Gastrocnemius medialis (tissue), 4 donors: ENCODE results near the gene MADCAM1. TPM values are rescaled to one million over a fixed set of nuclear protein-coding genes. Genes with fewer than 3 reads are reported as not detected.

Experiments
- ATAC-seq, 2 donors: fragments of 150-250 bp; one replicate each; pipeline ENCODE4 v1.9.1; 2016
- DNase-seq, 2 donors: peaks; one replicate each; pipeline ENCODE4 v3.0.0-alpha.2; 2019
- H3K27ac ChIP-seq, 4 donors: fragments of 200-600 bp; sonication (generic); 1 replicate in 1 of 4; 2 replicates in 3 of 4; pipeline ENCODE4 v1.5.1; 2016 to 2018; ENCODE audit warnings: mild to moderate bottlenecking in 2 of 4, moderate library complexity in 1 of 4
- H3K27me3 ChIP-seq, 3 donors: fragments of 200-600 bp; sonication (generic) in 2 of 3; 1 replicate in 1 of 3; 2 replicates in 2 of 3; pipeline versions ENCODE4 v1.5.1 to v1.6.0; 2016 to 2019; ENCODE audit warnings: mild to moderate bottlenecking in 1 of 3, moderate library complexity in 1 of 3
- H3K36me3 ChIP-seq, 2 donors: fragments of 200-600 bp; sonication (generic) in 1 of 2; one replicate each; pipeline ENCODE4 v1.5.1; 2017 to 2018
- H3K4me1 ChIP-seq, 2 donors: fragments of 200-600 bp; sonication (generic) in 1 of 2; one replicate each; pipeline ENCODE4 v1.5.1; 2016 to 2017; ENCODE audit warnings: mild to moderate bottlenecking in 2 of 2
- H3K4me3 ChIP-seq, 4 donors: fragments of 200-600 bp; sonication (generic) in 3 of 4; 1 replicate in 1 of 4; 2 replicates in 3 of 4; pipeline ENCODE4 v1.5.1; 2016 to 2019; ENCODE audit warnings: mild to moderate bottlenecking in 2 of 4
- H3K9me3 ChIP-seq, 3 donors: fragments of 200-600 bp; sonication (generic) in 2 of 3; 1 replicate in 1 of 3; 2 replicates in 2 of 3; pipeline ENCODE4 v1.5.1; 2016 to 2019
- CTCF ChIP-seq, 5 experiments: fragments of 450-650 bp in 3 of 5; fragments of 200-600 bp in 2 of 5; sonication (generic) in 2 of 5; IDR thresholded peaks in 4 of 5; conservative IDR thresholded peaks in 1 of 5; 1 replicate in 4 of 5; 2 replicates in 1 of 5; pipeline ENCODE4 v1.5.1; 2016 to 2019; ENCODE audit warnings: antibody characterized with exemption in 5 of 5, mild to moderate bottlenecking in 3 of 5, moderate library complexity in 3 of 5
- POLR2A ChIP-seq, 2 donors: fragments of 450-650 bp; IDR thresholded peaks; one replicate each; pipeline ENCODE4 v1.6.1; 2017; ENCODE audit warnings: antibody characterized with exemption in 2 of 2, mild to moderate bottlenecking in 2 of 2, moderate library complexity in 2 of 2
- in situ Hi-C, 4 donors: fragments of 200-750 bp; cut with MboI; loops; one replicate each; pipeline versions ENCODE4 v1.15.0 to v1.8.0; 2017; ENCODE audit warnings: low sequenced_read_pairs in 4 of 4
- intact Hi-C: fragments of 100-400 bp; cut with DNase I; formaldehyde crosslinking; loops from one replicate; pipeline ENCODE4 v1.15.1; 2023; ENCODE audit warnings: low total_unique reads
- total RNA-seq, 4 donors: library from RNA; depleted of rRNA; stranded (reverse); fragments of >200 nt; gene quantifications; one replicate each; pipeline versions ENCODE4 v1.1.0 to v1.2.3, GENCODE V29; 2016

Gene MADCAM1
- total RNA-seq, 4 donors from 2014 or later, result 0.18 TPM; not detected in 3

GRCh38 chr19:540867-541637 lies 44.8 kb downstream of the MADCAM1 start:
- DNase-seq (no peak), ATAC-seq (no peak)
- intact Hi-C loops (no loop called here), in situ Hi-C loops (no loop called here)
- Histone ChIP-seq H3K9me3 (no peaks in the 10 kb centered on the region), H3K4me1 (no peaks in the 10 kb centered on the region), H3K27me3 (no peaks in the 10 kb centered on the region), H3K27ac (no peak overlapping the region), H3K4me3 (no peak overlapping the region), H3K36me3 (peaks cover 0 to 45% of the 10 kb centered on the region in 2 donors)
- TF ChIP-seq CTCF (IDR thresholded peaks at IDR 0.05 in 4 of 5, conservative IDR thresholded peaks at IDR 0.05 in 1 of 5), result no peak
- TF ChIP-seq POLR2A (IDR thresholded peaks at IDR 0.05), result no peak

- Histone ChIP-seq H3K4me1 (no peaks in the 10 kb centered on the region), H3K27ac (no peak overlapping the region), H3K4me3 (no peak overlapping the region), H3K9me3 (no peaks in the 10 kb centered on the region), H3K27me3 (no peaks in the 10 kb centered on the region), H3K36me3 (peaks cover 0 to 38% of the 10 kb centered on the region in 2 donors)
- DNase-seq, result no peak
- ATAC-seq, result no peak
- intact Hi-C loops, result no loop called here
- in situ Hi-C loops, result no loop called here
- TF ChIP-seq CTCF (IDR thresholded peaks at IDR 0.05 in 4 of 5, conservative IDR thresholded peaks at IDR 0.05 in 1 of 5), result no peak
- TF ChIP-seq POLR2A (IDR thresholded peaks at IDR 0.05), result no peak
Observed at GRCh38 chr19:541699-542098, 45.4 kb downstream of the MADCAM1 start.

GRCh38 chr19:542173-542866 lies 46.0 kb downstream of the MADCAM1 start:
- Histone ChIP-seq H3K9me3 (no peaks in the 10 kb centered on the region), H3K27ac (no peak overlapping the region), H3K36me3 (peaks cover 0 to 33% of the 10 kb centered on the region in 2 donors), H3K27me3 (no peaks in the 10 kb centered on the region), H3K4me3 (no peak overlapping the region), H3K4me1 (no peaks in the 10 kb centered on the region)
- no peak for ATAC-seq
- TF ChIP-seq CTCF (IDR thresholded peaks at IDR 0.05 in 4 of 5, conservative IDR thresholded peaks at IDR 0.05 in 1 of 5), result no peak
- no peak for TF ChIP-seq POLR2A (IDR thresholded peaks at IDR 0.05)
- intact Hi-C loops (no loop called here), in situ Hi-C loops (no loop called here)
- no peak for DNase-seq

GRCh38 chr19:543910-544608 lies 47.8 kb downstream of the MADCAM1 start, which contains the start of gene GZMM:
Gene GZMM (plus strand): TSS chr19:544053. CDS start chr19:544072, 19 bp downstream.
- H3K27ac ChIP-seq, result no peak within 1 kb of the TSS
- DNase-seq (no peak), ATAC-seq (no peak)
- intact Hi-C loops (no loop called here), in situ Hi-C loops (no loop called here)
- H3K4me3 ChIP-seq, result no peak within 1 kb of the TSS
- no peak for TF ChIP-seq CTCF (IDR thresholded peaks at IDR 0.05 in 4 of 5, conservative IDR thresholded peaks at IDR 0.05 in 1 of 5)
- no peak for TF ChIP-seq POLR2A (IDR thresholded peaks at IDR 0.05)
- H3K4me1 ChIP-seq, result no peaks in the 10 kb centered on the region
- H3K27me3 ChIP-seq, result peaks cover 0 to 5% (median 0%) of the 10 kb centered on the region in 3 donors
- H3K9me3 ChIP-seq, result no peaks in the 10 kb centered on the region
- H3K36me3 ChIP-seq, result peaks cover 0 to 26% of the 10 kb centered on the region in 2 donors
